ENCODE data around the gene GTF2A2. TPM values are rescaled to one million over a fixed set of nuclear protein-coding genes. Genes with fewer than 3 reads are reported as not detected.
"Not testable (repeated sequence)": the region's sequence is repeated elsewhere in the genome, so short reads cannot be mapped to it uniquely, and the experiment has no call there.

Gene GTF2A2
- total RNA-seq = 187 and 193 TPM in 2 replicates

- intact Hi-C loops (cut with micrococcal nuclease) = loop anchor here (1.0 to 10.0 kb wide), 2 partner anchors 31 to 552 kb away; partner anchors contain the start of gene CCNB2
- H3K4me3 Mint-ChIP-seq (ENCODE audit: low read depth) = no peak within 1 kb of the TSS
- peaks cover 10% of the 10 kb centered on the region for H3K4me1 Mint-ChIP-seq (ENCODE audit: low read depth)
- DNase-seq (ENCODE audit: low spot score) = peak; percentile 94
- H3K36me3 Mint-ChIP-seq (ENCODE audit: low read depth) = peaks cover 26% of the 10 kb centered on the region
- H3K9me3 Mint-ChIP-seq = peaks cover 10% of the 10 kb centered on the region
- no peaks in the 10 kb centered on the region for H3K27me3 Mint-ChIP-seq (ENCODE audit: low read depth)
- H3K27ac Mint-ChIP-seq = peak within 1 kb of the TSS; percentile 87
Measured at GRCh38 chr15:59656897-59657634, at the start of gene GTF2A2. GTF2A2 (minus strand) TSS chr15:59657515; CDS start chr15:59652277, 5,238 bp downstream.

DNA sequence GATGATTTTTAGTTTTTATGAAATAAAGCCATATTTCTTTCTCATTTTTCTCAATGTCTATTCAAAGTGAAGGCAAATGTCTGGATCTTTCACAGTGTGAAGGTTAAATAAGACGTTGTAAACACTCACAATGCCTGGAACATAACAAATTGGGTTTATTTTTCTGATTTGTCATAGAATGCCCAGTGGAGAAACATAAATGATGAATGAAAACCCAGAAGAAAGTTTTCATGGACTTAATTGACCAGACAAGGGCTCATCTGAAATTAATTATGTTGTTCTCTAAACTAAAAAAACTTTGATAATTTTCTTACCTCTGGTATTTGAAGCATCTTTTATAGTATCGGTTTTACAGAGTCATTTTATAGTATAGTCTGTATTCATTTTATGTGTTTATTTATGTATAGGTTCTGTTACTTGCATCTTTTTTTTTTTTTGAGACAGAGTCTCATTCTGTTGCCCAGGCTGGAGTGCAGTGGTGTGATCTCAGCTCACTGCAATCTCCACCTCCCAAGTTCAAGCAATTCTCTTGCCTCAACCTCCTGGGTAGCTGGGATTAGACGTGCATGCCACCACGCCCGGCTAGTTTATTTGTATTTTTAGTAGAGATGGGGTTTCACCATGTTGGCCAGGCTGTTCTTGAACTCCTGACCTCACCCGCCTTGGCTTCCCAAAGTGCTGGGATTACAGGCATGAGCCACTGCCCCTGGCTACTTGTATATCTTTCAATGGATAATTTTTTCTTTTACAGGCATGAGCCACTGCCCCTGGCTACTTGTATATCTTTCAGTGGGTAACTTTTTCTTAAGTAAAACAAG lies 46.9 kb upstream of the GTF2A2 start:
- DNase-seq (ENCODE audit: low spot score) = no peak
- no peak overlapping the region for H3K4me3 Mint-ChIP-seq (ENCODE audit: low read depth)

DNA sequence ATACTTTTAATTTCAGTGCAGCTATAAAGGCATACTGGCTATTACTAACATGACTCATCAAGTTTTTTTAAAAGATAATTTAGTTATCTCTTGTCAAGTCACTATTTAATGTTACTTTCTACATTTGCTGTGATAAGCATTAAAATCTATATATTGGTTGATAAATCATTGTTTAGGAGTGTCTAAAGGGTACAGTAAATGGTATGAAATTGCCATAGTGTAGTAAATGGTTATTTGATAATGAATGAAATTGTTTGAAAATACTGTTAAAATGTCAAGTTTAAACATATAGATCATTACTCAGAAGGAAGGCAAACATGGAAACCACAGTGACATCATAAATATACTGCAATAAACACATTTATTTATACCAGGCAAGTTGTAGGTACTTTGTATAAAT lies 45.0 kb upstream of the GTF2A2 start:
- DNase-seq (ENCODE audit: low spot score) = no peak
- Mint-ChIP-seq H3K36me3 (ENCODE audit: low read depth) (no peaks in the 10 kb centered on the region), H3K27me3 (ENCODE audit: low read depth) (peaks cover 39% of the 10 kb centered on the region), H3K27ac (no peak overlapping the region), H3K4me1 (ENCODE audit: low read depth) (no peaks in the 10 kb centered on the region), H3K9me3 (no peaks in the 10 kb centered on the region), H3K4me3 (ENCODE audit: low read depth) (no peak overlapping the region)
- intact Hi-C loops (cut with micrococcal nuclease) = no loop called here

More for the DNA sequence above, 46.9 kb upstream of the GTF2A2 start:
- intact Hi-C loops (cut with micrococcal nuclease) = no loop called here
- H3K36me3 Mint-ChIP-seq (ENCODE audit: low read depth) = no peaks in the 10 kb centered on the region
- no peaks in the 10 kb centered on the region for H3K9me3 Mint-ChIP-seq
- no peaks in the 10 kb centered on the region for H3K4me1 Mint-ChIP-seq (ENCODE audit: low read depth)
- peaks cover 40% of the 10 kb centered on the region for H3K27me3 Mint-ChIP-seq (ENCODE audit: low read depth)
- H3K27ac Mint-ChIP-seq = no peak overlapping the region

- no peak overlapping the region for H3K4me3 Mint-ChIP-seq (ENCODE audit: low read depth)
- no peaks in the 10 kb centered on the region for H3K36me3 Mint-ChIP-seq (ENCODE audit: low read depth)
- peaks cover 39% of the 10 kb centered on the region for H3K27me3 Mint-ChIP-seq (ENCODE audit: low read depth)
- no peak overlapping the region for H3K27ac Mint-ChIP-seq
- intact Hi-C loops (cut with micrococcal nuclease) = no loop called here
- no peaks in the 10 kb centered on the region for H3K4me1 Mint-ChIP-seq (ENCODE audit: low read depth)
- H3K9me3 Mint-ChIP-seq = no peaks in the 10 kb centered on the region
- no peak for DNase-seq (ENCODE audit: low spot score)
Measured at GRCh38 chr15:59701880-59702279, 44.6 kb upstream of the GTF2A2 start.

DNA sequence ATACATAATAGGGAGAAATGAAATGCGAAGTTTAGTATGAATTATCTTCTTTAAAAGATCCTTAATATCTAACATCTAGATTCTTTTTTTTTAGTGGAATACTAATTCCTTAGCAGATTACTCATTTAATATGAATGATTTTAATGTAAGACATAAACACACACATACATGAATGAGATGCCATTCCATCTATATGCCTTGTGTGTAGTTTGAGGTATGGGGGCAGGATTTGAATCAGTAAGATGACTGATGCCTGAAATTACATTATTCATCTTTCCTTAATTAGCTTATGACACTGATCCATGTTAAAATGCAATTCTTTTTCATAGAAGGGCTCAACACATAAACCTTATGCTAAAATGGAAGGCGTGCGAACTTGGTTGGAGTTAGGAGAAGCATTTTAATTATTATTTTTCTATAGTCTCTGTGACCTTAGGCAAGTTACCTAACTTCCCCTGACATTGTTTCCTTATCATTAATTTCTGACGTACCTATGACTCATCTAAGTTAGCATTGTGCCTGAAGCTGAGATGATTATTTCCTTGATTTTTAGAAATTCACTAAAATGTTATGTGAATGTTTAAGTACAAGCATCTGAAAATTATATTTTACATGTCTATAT lies 42.6 kb upstream of the GTF2A2 start:
- peaks cover 33% of the 10 kb centered on the region for H3K27me3 Mint-ChIP-seq (ENCODE audit: low read depth)
- H3K9me3 Mint-ChIP-seq = no peaks in the 10 kb centered on the region
- intact Hi-C loops (cut with micrococcal nuclease) = loop anchor here (10.0 kb wide), 1 partner anchor 625 kb away; no protein-coding TSS in a partner anchor

DNA sequence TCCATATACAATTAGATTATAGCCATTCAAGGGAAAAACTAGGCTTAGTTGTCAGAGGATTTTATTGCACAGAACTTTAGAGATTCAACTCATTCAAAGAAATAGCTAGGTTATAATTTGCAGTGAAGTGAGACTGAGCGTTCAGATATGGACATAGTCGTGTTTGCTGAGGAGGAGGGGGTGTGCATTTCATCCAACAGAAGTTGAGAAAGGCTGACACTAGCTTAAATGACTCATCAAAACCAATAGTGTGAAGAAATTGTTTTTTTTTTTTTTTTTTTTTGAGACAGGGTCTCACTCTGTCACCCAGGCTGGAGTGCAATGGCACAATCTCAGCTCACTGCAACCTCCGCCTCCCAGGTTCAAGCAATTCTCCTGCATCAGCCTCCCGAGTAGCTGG lies 40.8 kb upstream of the GTF2A2 start:
- H3K4me3 Mint-ChIP-seq (ENCODE audit: low read depth) = not testable (repeated sequence)

More for the DNA sequence above, 42.6 kb upstream of the GTF2A2 start:
- Mint-ChIP-seq H3K4me1 (ENCODE audit: low read depth) (no peaks in the 10 kb centered on the region), H3K4me3 (ENCODE audit: low read depth) (no peak overlapping the region), H3K36me3 (ENCODE audit: low read depth) (no peaks in the 10 kb centered on the region), H3K27ac (no peak overlapping the region)
- DNase-seq (ENCODE audit: low spot score) = no peak

GRCh38 chr15:59696332-59696731 lies 39.0 kb upstream of the GTF2A2 start:
- H3K4me3 Mint-ChIP-seq (ENCODE audit: low read depth) = no peak overlapping the region
- H3K27me3 Mint-ChIP-seq (ENCODE audit: low read depth) = peaks cover 12% of the 10 kb centered on the region
- intact Hi-C loops (cut with micrococcal nuclease) = loop anchor here (10.0 kb wide), 1 partner anchor 628 kb away; no protein-coding TSS in a partner anchor
- no peak overlapping the region for H3K27ac Mint-ChIP-seq
- no peak for DNase-seq (ENCODE audit: low spot score)
- no peaks in the 10 kb centered on the region for H3K9me3 Mint-ChIP-seq
- no peaks in the 10 kb centered on the region for H3K36me3 Mint-ChIP-seq (ENCODE audit: low read depth)
- no peaks in the 10 kb centered on the region for H3K4me1 Mint-ChIP-seq (ENCODE audit: low read depth)

More for the DNA sequence above, 40.8 kb upstream of the GTF2A2 start:
- H3K36me3 Mint-ChIP-seq (ENCODE audit: low read depth); DNase-seq (ENCODE audit: low spot score); H3K27ac Mint-ChIP-seq; H3K4me1 Mint-ChIP-seq (ENCODE audit: low read depth); H3K9me3 Mint-ChIP-seq: not testable (repeated sequence)
- peaks cover 20% of the 10 kb centered on the region for H3K27me3 Mint-ChIP-seq (ENCODE audit: low read depth)
- intact Hi-C loops (cut with micrococcal nuclease) = loop anchor here (10.0 kb wide), 1 partner anchor 627 kb away; no protein-coding TSS in a partner anchor

- no peak for DNase-seq (ENCODE audit: low spot score)
- H3K27me3 Mint-ChIP-seq (ENCODE audit: low read depth) = peaks cover 7% of the 10 kb centered on the region
- intact Hi-C loops (cut with micrococcal nuclease) = loop anchor here (10.0 kb wide), 1 partner anchor 630 kb away; no protein-coding TSS in a partner anchor
- H3K9me3 Mint-ChIP-seq = no peaks in the 10 kb centered on the region
- H3K4me3 Mint-ChIP-seq (ENCODE audit: low read depth) = no peak overlapping the region
- H3K27ac Mint-ChIP-seq = no peak overlapping the region
- peaks cover 10% of the 10 kb centered on the region for H3K4me1 Mint-ChIP-seq (ENCODE audit: low read depth)
- H3K36me3 Mint-ChIP-seq (ENCODE audit: low read depth) = no peaks in the 10 kb centered on the region
Measured at GRCh38 chr15:59694779-59695178, 37.5 kb upstream of the GTF2A2 start.

- H3K9me3 Mint-ChIP-seq = no peaks in the 10 kb centered on the region
- H3K27ac Mint-ChIP-seq = peak overlapping the region; percentile 77
- H3K27me3 Mint-ChIP-seq (ENCODE audit: low read depth) = no peaks in the 10 kb centered on the region
- peaks cover 17% of the 10 kb centered on the region for H3K36me3 Mint-ChIP-seq (ENCODE audit: low read depth)
- intact Hi-C loops (cut with micrococcal nuclease) = loop anchor here (2.0 to 10.0 kb wide), 2 partner anchors 60 to 634 kb away; no protein-coding TSS in a partner anchor
- H3K4me1 Mint-ChIP-seq (ENCODE audit: low read depth) = peaks cover 26% of the 10 kb centered on the region
- H3K4me3 Mint-ChIP-seq (ENCODE audit: low read depth) = peak overlapping the region; percentile 64
- DNase-seq (ENCODE audit: low spot score) = no peak
Measured at GRCh38 chr15:59691194-59691805, 34.0 kb upstream of the GTF2A2 start.

DNA sequence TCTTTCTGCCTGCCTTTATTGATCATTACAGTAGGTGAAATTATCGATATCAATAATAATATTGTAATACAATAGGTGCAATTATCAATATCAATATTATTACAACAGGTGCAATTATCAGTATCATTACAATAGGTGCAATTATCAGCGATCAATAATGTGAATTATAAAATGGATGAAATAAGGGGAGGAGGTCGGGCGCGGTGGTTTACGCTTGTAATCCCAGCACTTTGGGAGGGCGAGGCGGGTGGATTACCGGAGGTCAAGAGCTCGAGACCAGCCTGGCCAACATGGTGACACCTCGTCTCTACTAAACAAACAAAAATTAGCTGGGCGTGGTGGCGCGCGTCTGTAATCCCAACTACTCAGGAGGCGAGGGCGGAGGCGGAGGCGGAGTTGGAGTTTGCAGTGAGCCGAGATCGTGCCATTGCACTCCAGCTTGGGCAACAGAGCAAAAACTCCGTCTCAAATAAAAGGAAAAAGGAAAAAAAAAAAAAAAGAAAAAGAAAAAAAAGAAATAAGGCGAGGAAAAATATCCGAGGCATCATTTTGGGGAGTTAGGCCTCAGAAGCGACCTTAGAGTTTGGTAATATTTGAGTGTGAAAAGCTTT lies 32.4 kb upstream of the GTF2A2 start:
- Mint-ChIP-seq H3K27me3 (ENCODE audit: low read depth) (no peaks in the 10 kb centered on the region), H3K36me3 (ENCODE audit: low read depth) (peaks cover 29% of the 10 kb centered on the region), H3K27ac (peak overlapping the region; percentile 98), H3K4me1 (ENCODE audit: low read depth) (peaks cover 38% of the 10 kb centered on the region), H3K4me3 (ENCODE audit: low read depth) (peak overlapping the region; percentile 93), H3K9me3 (no peaks in the 10 kb centered on the region)
- intact Hi-C loops (cut with micrococcal nuclease) = loop anchor here (2.0 to 10.0 kb wide), 5 partner anchors 61 to 1208 kb away; partner anchors contain the start of genes FOXB1 and ICE2
- DNase-seq (ENCODE audit: low spot score) = peak; percentile 74

DNA sequence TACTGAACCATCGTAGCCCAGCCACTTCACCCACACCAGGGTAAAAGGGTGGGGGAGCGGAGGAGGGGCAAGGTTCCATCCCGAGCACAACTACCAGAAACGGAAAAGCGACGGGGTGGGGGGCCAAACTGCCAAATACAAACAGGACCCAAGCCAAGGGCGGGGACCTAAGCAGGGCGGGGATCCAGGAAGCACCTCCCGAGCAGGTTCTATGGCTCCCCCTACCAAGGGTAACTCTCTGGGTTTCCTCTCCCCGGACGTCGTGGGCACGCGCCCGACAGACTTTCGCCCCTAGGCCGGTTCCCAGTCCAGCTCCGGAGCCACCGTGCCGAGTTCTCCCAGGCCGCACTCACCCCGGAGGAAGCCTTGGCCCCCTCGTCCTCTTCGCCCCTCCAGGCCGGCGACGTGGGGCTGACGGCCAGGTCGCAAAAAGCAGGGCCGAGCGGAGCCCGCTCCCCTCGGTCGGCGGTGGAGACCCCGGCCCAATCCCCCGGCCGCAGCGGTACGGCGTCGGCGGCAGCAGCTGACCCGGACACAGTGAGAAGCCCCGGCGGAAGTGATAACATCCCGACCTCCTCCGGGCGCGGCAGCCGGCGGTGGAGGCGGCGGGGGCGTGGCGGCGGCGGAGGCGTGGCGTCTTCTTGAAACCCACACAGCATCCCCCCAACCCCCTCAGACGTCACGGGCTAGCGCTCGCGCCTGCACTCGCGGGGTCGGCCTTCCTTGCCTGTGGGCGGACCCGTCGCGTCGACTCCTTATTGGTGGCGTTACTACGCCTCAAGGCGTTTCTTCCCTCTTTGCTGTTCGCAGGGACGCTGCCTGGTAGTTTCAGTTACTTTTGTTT lies 31.7 kb upstream of the GTF2A2 start, which contains the start of gene BNIP2:
BNIP2 (minus strand) TSS at position 539 of the 844 bp plus-strand sequence. CDS start 6,863 bp downstream, outside the sequence.
- peaks cover 42% of the 10 kb centered on the region for H3K4me1 Mint-ChIP-seq (ENCODE audit: low read depth)
- H3K27me3 Mint-ChIP-seq (ENCODE audit: low read depth) = no peaks in the 10 kb centered on the region
- H3K36me3 Mint-ChIP-seq (ENCODE audit: low read depth) = peaks cover 34% of the 10 kb centered on the region

More for the DNA sequence above, 31.7 kb upstream of the GTF2A2 start, which contains the start of gene BNIP2:
- intact Hi-C loops (cut with micrococcal nuclease) = loop anchor here (1.0 to 5.0 kb wide), 4 partner anchors 32 to 1208 kb away; partner anchors contain the start of genes FOXB1, GTF2A2 and ICE2
- H3K4me3 Mint-ChIP-seq (ENCODE audit: low read depth) = peak within 1 kb of the TSS; percentile 93
- H3K27ac Mint-ChIP-seq = peak within 1 kb of the TSS; percentile 98
- DNase-seq (ENCODE audit: low spot score) = peak; percentile 99
- no peaks in the 10 kb centered on the region for H3K9me3 Mint-ChIP-seq

Measured in activated T-helper 2 cell treated with anti-CD3 and anti-CD28 coated beads, Interferon-gamma antibody, Interleukin-2, Interleukin-4, amounts not matched to agents 10 μg/mL and 5 μg/mL and 100 μg/mL, durations not matched to agents 14 hours and 24 hours and 36 hours (primary cell).